ENCODE data around the gene FBXO31.

The FBXO31 gene

GRCh38 chr16:87426423-87427215 is 43.0 kb upstream of the FBXO31 start:
- Histone ChIP-seq H3K36me3 (ENCODE audit: insufficient read depth, low read length) (peaks cover 34% of the 10 kb centered on the region), H2AFZ (ENCODE audit: low read length) (no peak overlapping the region), H3K4me2 (ENCODE audit: low read length) (no peak overlapping the region), H3K9me2 (ENCODE audit: low read depth, low read length) (no peaks in the 10 kb centered on the region), H3K79me2 (ENCODE audit: insufficient read depth, low read length) (no peaks in the 10 kb centered on the region), H3F3A (ENCODE audit: insufficient read depth, low read length) (no peaks in the 10 kb centered on the region), H3K27ac (ENCODE audit: low read depth, low read length, poor library complexity, severe bottlenecking) (no peak overlapping the region), H3K9me3 (ENCODE audit: low read length) (no peaks in the 10 kb centered on the region), H3K4me1 (ENCODE audit: insufficient read depth, low read length, severe bottlenecking) (no peaks in the 10 kb centered on the region), H3K9ac (ENCODE audit: low read length) (no peak overlapping the region), H4K20me1 (ENCODE audit: insufficient read depth, low read length) (no peaks in the 10 kb centered on the region), H3K4me3 (ENCODE audit: low read depth, low read length, poor library complexity, severe bottlenecking) (no peak overlapping the region), H3K27me3 (ENCODE audit: insufficient read depth, low read length) (no peaks in the 10 kb centered on the region)
- TF ChIP-seq, protein P1, sequence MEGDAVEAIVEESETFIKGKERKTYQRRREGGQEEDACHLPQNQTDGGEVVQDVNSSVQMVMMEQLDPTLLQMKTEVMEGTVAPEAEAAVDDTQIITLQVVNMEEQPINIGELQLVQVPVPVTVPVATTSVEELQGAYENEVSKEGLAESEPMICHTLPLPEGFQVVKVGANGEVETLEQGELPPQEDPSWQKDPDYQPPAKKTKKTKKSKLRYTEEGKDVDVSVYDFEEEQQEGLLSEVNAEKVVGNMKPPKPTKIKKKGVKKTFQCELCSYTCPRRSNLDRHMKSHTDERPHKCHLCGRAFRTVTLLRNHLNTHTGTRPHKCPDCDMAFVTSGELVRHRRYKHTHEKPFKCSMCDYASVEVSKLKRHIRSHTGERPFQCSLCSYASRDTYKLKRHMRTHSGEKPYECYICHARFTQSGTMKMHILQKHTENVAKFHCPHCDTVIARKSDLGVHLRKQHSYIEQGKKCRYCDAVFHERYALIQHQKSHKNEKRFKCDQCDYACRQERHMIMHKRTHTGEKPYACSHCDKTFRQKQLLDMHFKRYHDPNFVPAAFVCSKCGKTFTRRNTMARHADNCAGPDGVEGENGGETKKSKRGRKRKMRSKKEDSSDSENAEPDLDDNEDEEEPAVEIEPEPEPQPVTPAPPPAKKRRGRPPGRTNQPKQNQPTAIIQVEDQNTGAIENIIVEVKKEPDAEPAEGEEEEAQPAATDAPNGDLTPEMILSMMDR (IDR thresholded peaks at IDR 0.05; ENCODE audit: low read length): no peak
- TF ChIP-seq EZH2 (IDR thresholded peaks at IDR 0.05; ENCODE audit: borderline replicate concordance, low read length): no peak

DNA sequence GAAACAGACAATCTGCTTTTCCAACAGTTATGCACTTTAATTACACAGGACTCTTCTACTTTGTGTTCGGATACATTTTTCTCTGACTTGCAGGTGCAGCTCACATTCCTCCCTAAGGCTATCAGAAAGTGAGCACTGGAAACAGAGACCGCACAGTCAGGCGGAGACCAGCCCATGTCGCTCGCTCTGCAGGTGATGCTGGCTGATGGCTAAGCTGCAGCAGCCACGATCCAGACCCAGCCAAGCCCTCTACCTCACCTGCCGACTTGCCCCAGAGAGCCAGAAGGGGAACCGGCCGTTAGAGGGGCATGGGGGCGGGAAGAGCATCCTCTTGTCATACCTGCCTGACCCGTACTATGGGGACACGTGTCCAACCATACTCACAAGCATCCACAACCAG is 42.4 kb upstream of the FBXO31 start:
- peaks cover 35% of the 10 kb centered on the region for H3K36me3 ChIP-seq (ENCODE audit: insufficient read depth, low read length)
- H3K9ac ChIP-seq (ENCODE audit: low read length): no peak overlapping the region
- H3K4me1 ChIP-seq (ENCODE audit: insufficient read depth, low read length, severe bottlenecking): no peaks in the 10 kb centered on the region
- H3K79me2 ChIP-seq (ENCODE audit: insufficient read depth, low read length): no peaks in the 10 kb centered on the region
- no peaks in the 10 kb centered on the region for H3K9me2 ChIP-seq (ENCODE audit: low read depth, low read length)
- no peaks in the 10 kb centered on the region for H3K9me3 ChIP-seq (ENCODE audit: low read length)
- H3F3A ChIP-seq (ENCODE audit: insufficient read depth, low read length): no peaks in the 10 kb centered on the region
- no peak for TF ChIP-seq EZH2 (IDR thresholded peaks at IDR 0.05; ENCODE audit: borderline replicate concordance, low read length)
- TF ChIP-seq, protein P1 (IDR thresholded peaks at IDR 0.05; ENCODE audit: low read length): no peak
- H3K27ac ChIP-seq (ENCODE audit: low read depth, low read length, poor library complexity, severe bottlenecking): no peak overlapping the region
- no peak overlapping the region for H3K4me2 ChIP-seq (ENCODE audit: low read length)
- H4K20me1 ChIP-seq (ENCODE audit: insufficient read depth, low read length): no peaks in the 10 kb centered on the region
- H3K4me3 ChIP-seq (ENCODE audit: low read depth, low read length, poor library complexity, severe bottlenecking): no peak overlapping the region
- no peaks in the 10 kb centered on the region for H3K27me3 ChIP-seq (ENCODE audit: insufficient read depth, low read length)
- no peak overlapping the region for H2AFZ ChIP-seq (ENCODE audit: low read length)

- Histone ChIP-seq H4K20me1 (ENCODE audit: insufficient read depth, low read length) (no peaks in the 10 kb centered on the region), H2AFZ (ENCODE audit: low read length) (no peak overlapping the region), H3K9me3 (ENCODE audit: low read length) (no peaks in the 10 kb centered on the region), H3K4me1 (ENCODE audit: insufficient read depth, low read length, severe bottlenecking) (no peaks in the 10 kb centered on the region), H3K4me3 (ENCODE audit: low read depth, low read length, poor library complexity, severe bottlenecking) (no peak overlapping the region), H3F3A (ENCODE audit: insufficient read depth, low read length) (no peaks in the 10 kb centered on the region), H3K4me2 (ENCODE audit: low read length) (no peak overlapping the region), H3K9me2 (ENCODE audit: low read depth, low read length) (no peaks in the 10 kb centered on the region), H3K27ac (ENCODE audit: low read depth, low read length, poor library complexity, severe bottlenecking) (no peak overlapping the region), H3K79me2 (ENCODE audit: insufficient read depth, low read length) (no peaks in the 10 kb centered on the region), H3K36me3 (ENCODE audit: insufficient read depth, low read length) (peaks cover 40% of the 10 kb centered on the region), H3K9ac (ENCODE audit: low read length) (no peak overlapping the region), H3K27me3 (ENCODE audit: insufficient read depth, low read length) (no peaks in the 10 kb centered on the region)
- TF ChIP-seq, protein P1 (IDR thresholded peaks at IDR 0.05; ENCODE audit: low read length): no peak
- no peak for TF ChIP-seq EZH2 (IDR thresholded peaks at IDR 0.05; ENCODE audit: borderline replicate concordance, low read length)
Observed at GRCh38 chr16:87424266-87424665, 40.7 kb upstream of the FBXO31 start.
